ENCODE measurements around the gene CES1.
"Not testable (repeated sequence)": the region's sequence is repeated elsewhere in the genome, so short reads cannot be mapped to it uniquely, and the experiment has no call there.

CES1 gene

GRCh38 chr16:55846598-55847346 lies 13.9 kb upstream of the CES1 start:
- no peaks in the 10 kb centered on the region for H3K36me3 ChIP-seq (ENCODE audit: control insufficient read depth, insufficient read depth, low read length)
- H3K4me1 ChIP-seq (ENCODE audit: control insufficient read depth, insufficient read depth, low read length), result no peaks in the 10 kb centered on the region
- H3K27me3 ChIP-seq (ENCODE audit: control insufficient read depth, insufficient read depth, low read length), result no peaks in the 10 kb centered on the region
- no peak overlapping the region for H3K9ac ChIP-seq (ENCODE audit: low read length)
- no peak overlapping the region for H3K4me3 ChIP-seq (ENCODE audit: low read length)
- no peak overlapping the region for H3K27ac ChIP-seq (ENCODE audit: low read depth, low read length)

- Histone ChIP-seq H3K4me3 (ENCODE audit: low read length) (no peak overlapping the region), H3K27me3 (ENCODE audit: control insufficient read depth, insufficient read depth, low read length) (no peaks in the 10 kb centered on the region), H3K4me1 (ENCODE audit: control insufficient read depth, insufficient read depth, low read length) (no peaks in the 10 kb centered on the region), H3K9ac (ENCODE audit: low read length) (no peak overlapping the region), H3K27ac (ENCODE audit: low read depth, low read length) (no peak overlapping the region), H3K36me3 (ENCODE audit: control insufficient read depth, insufficient read depth, low read length) (no peaks in the 10 kb centered on the region)
Observed at GRCh38 chr16:55843105-55843395, 10.2 kb upstream of the CES1 start.

- no peaks in the 10 kb centered on the region for H3K27me3 ChIP-seq (ENCODE audit: control insufficient read depth, insufficient read depth, low read length)
- no peaks in the 10 kb centered on the region for H3K4me1 ChIP-seq (ENCODE audit: control insufficient read depth, insufficient read depth, low read length)
- H3K9ac ChIP-seq (ENCODE audit: low read length), result no peak overlapping the region
- H3K36me3 ChIP-seq (ENCODE audit: control insufficient read depth, insufficient read depth, low read length), result no peaks in the 10 kb centered on the region
- H3K4me3 ChIP-seq (ENCODE audit: low read length), result no peak overlapping the region
- H3K27ac ChIP-seq (ENCODE audit: low read depth, low read length), result no peak overlapping the region
Observed at GRCh38 chr16:55842369-55843104, 9.6 kb upstream of the CES1 start.

- Histone ChIP-seq H3K27ac (ENCODE audit: low read depth, low read length) (no peak overlapping the region), H3K4me1 (ENCODE audit: control insufficient read depth, insufficient read depth, low read length) (no peaks in the 10 kb centered on the region), H3K27me3 (ENCODE audit: control insufficient read depth, insufficient read depth, low read length) (no peaks in the 10 kb centered on the region)
Observed at GRCh38 chr16:55839115-55839514, 6.2 kb upstream of the CES1 start.

GRCh38 chr16:55836158-55836611 lies 3.3 kb upstream of the CES1 start:
- H3K4me3 ChIP-seq (ENCODE audit: low read length), result no peak overlapping the region
- no peaks in the 10 kb centered on the region for H3K27me3 ChIP-seq (ENCODE audit: control insufficient read depth, insufficient read depth, low read length)
- H3K36me3 ChIP-seq (ENCODE audit: control insufficient read depth, insufficient read depth, low read length), result no peaks in the 10 kb centered on the region
- no peaks in the 10 kb centered on the region for H3K4me1 ChIP-seq (ENCODE audit: control insufficient read depth, insufficient read depth, low read length)
- no peak overlapping the region for H3K9ac ChIP-seq (ENCODE audit: low read length)
- H3K27ac ChIP-seq (ENCODE audit: low read depth, low read length), result no peak overlapping the region

More at GRCh38 chr16:55839115-55839514, 6.2 kb upstream of the CES1 start:
- Histone ChIP-seq H3K9ac (ENCODE audit: low read length) (no peak overlapping the region), H3K36me3 (ENCODE audit: control insufficient read depth, insufficient read depth, low read length) (no peaks in the 10 kb centered on the region), H3K4me3 (ENCODE audit: low read length) (no peak overlapping the region)

GRCh38 chr16:55835581-55835980 lies 2.7 kb upstream of the CES1 start:
- no peaks in the 10 kb centered on the region for H3K27me3 ChIP-seq (ENCODE audit: control insufficient read depth, insufficient read depth, low read length)
- H3K27ac ChIP-seq (ENCODE audit: low read depth, low read length), result no peak overlapping the region
- no peak overlapping the region for H3K9ac ChIP-seq (ENCODE audit: low read length)
- no peaks in the 10 kb centered on the region for H3K4me1 ChIP-seq (ENCODE audit: control insufficient read depth, insufficient read depth, low read length)
- no peaks in the 10 kb centered on the region for H3K36me3 ChIP-seq (ENCODE audit: control insufficient read depth, insufficient read depth, low read length)
- no peak overlapping the region for H3K4me3 ChIP-seq (ENCODE audit: low read length)

GRCh38 chr16:55835173-55835572 lies 2.3 kb upstream of the CES1 start:
- H3K4me1 ChIP-seq (ENCODE audit: control insufficient read depth, insufficient read depth, low read length); H3K4me3 ChIP-seq (ENCODE audit: low read length); H3K27ac ChIP-seq (ENCODE audit: low read depth, low read length); H3K36me3 ChIP-seq (ENCODE audit: control insufficient read depth, insufficient read depth, low read length); H3K27me3 ChIP-seq (ENCODE audit: control insufficient read depth, insufficient read depth, low read length); H3K9ac ChIP-seq (ENCODE audit: low read length): not testable (repeated sequence)

- Histone ChIP-seq H3K27me3 (ENCODE audit: control insufficient read depth, insufficient read depth, low read length) (no peaks in the 10 kb centered on the region), H3K27ac (ENCODE audit: low read depth, low read length) (no peak overlapping the region), H3K4me3 (ENCODE audit: low read length) (no peak overlapping the region), H3K4me1 (ENCODE audit: control insufficient read depth, insufficient read depth, low read length) (no peaks in the 10 kb centered on the region), H3K9ac (ENCODE audit: low read length) (no peak overlapping the region), H3K36me3 (ENCODE audit: control insufficient read depth, insufficient read depth, low read length) (no peaks in the 10 kb centered on the region)
Observed at GRCh38 chr16:55834049-55834448, 1.2 kb upstream of the CES1 start.

GRCh38 chr16:55832425-55832772 lies 497 bp downstream of the CES1 start:
- H3K4me1 ChIP-seq (ENCODE audit: control insufficient read depth, insufficient read depth, low read length), result no peaks in the 10 kb centered on the region
- H3K36me3 ChIP-seq (ENCODE audit: control insufficient read depth, insufficient read depth, low read length), result no peaks in the 10 kb centered on the region
- H3K27me3 ChIP-seq (ENCODE audit: control insufficient read depth, insufficient read depth, low read length), result no peaks in the 10 kb centered on the region
- no peak overlapping the region for H3K9ac ChIP-seq (ENCODE audit: low read length)
- H3K4me3 ChIP-seq (ENCODE audit: low read length), result peak overlapping the region; percentile 34
- H3K27ac ChIP-seq (ENCODE audit: low read depth, low read length), result peak overlapping the region; percentile 78

GRCh38 chr16:55830658-55831294 lies 2.1 kb downstream of the CES1 start:
- Histone ChIP-seq H3K4me1 (ENCODE audit: control insufficient read depth, insufficient read depth, low read length) (no peaks in the 10 kb centered on the region), H3K27me3 (ENCODE audit: control insufficient read depth, insufficient read depth, low read length) (no peaks in the 10 kb centered on the region), H3K4me3 (ENCODE audit: low read length) (no peak overlapping the region), H3K9ac (ENCODE audit: low read length) (no peak overlapping the region), H3K27ac (ENCODE audit: low read depth, low read length) (no peak overlapping the region), H3K36me3 (ENCODE audit: control insufficient read depth, insufficient read depth, low read length) (no peaks in the 10 kb centered on the region)

GRCh38 chr16:55829232-55829631 lies 3.7 kb downstream of the CES1 start:
- not testable (repeated sequence) for H3K9ac ChIP-seq (ENCODE audit: low read length); H3K4me3 ChIP-seq (ENCODE audit: low read length); H3K27me3 ChIP-seq (ENCODE audit: control insufficient read depth, insufficient read depth, low read length)

GRCh38 chr16:55828680-55829079 lies 4.2 kb downstream of the CES1 start:
- H3K36me3 ChIP-seq (ENCODE audit: control insufficient read depth, insufficient read depth, low read length), result no peaks in the 10 kb centered on the region
- H3K27me3 ChIP-seq (ENCODE audit: control insufficient read depth, insufficient read depth, low read length), result no peaks in the 10 kb centered on the region
- H3K27ac ChIP-seq (ENCODE audit: low read depth, low read length), result no peak overlapping the region
- H3K9ac ChIP-seq (ENCODE audit: low read length), result no peak overlapping the region
- no peak overlapping the region for H3K4me3 ChIP-seq (ENCODE audit: low read length)
- no peaks in the 10 kb centered on the region for H3K4me1 ChIP-seq (ENCODE audit: control insufficient read depth, insufficient read depth, low read length)

More at GRCh38 chr16:55829232-55829631, 3.7 kb downstream of the CES1 start:
- H3K4me1 ChIP-seq (ENCODE audit: control insufficient read depth, insufficient read depth, low read length); H3K36me3 ChIP-seq (ENCODE audit: control insufficient read depth, insufficient read depth, low read length); H3K27ac ChIP-seq (ENCODE audit: low read depth, low read length): not testable (repeated sequence)
